Transverse colon (tissue), 4 donors: Measurements from ENCODE around the gene DPM2.

Source experiments
- EP300 ChIP-seq: sonication (generic); formaldehyde crosslinking; IDR thresholded peaks from one replicate; pipeline ENCODE4 v1.6.1; 2017; ENCODE audit warnings: antibody characterized with exemption, low read depth
- POLR2A ChIP-seq: fragments of 450-650 bp; IDR thresholded peaks from one replicate; pipeline ENCODE4 v1.6.1; 2016; ENCODE audit warnings: antibody characterized with exemption, mild to moderate bottlenecking, moderate library complexity
- POLR2AphosphoS5 ChIP-seq, 3 donors: sonication (generic); formaldehyde crosslinking; IDR thresholded peaks; one replicate each; pipeline ENCODE4 v1.6.1; 2016; ENCODE audit warnings: antibody characterized with exemption in 3 of 3
- TF ChIP-seq, protein P1 (sequence below), 5 experiments: fragments of 200-600 bp in 3 of 5; fragments of 450-650 bp in 2 of 5; sonication (generic) in 3 of 5; IDR thresholded peaks; 1 replicate in 2 of 5; 2 replicates in 3 of 5; pipeline ENCODE4 v1.5.1; 2016 to 2017; ENCODE audit warnings: antibody characterized with exemption in 5 of 5, inconsistent platforms in 3 of 5, mild to moderate bottlenecking in 2 of 5, moderate library complexity in 1 of 5

DNA sequence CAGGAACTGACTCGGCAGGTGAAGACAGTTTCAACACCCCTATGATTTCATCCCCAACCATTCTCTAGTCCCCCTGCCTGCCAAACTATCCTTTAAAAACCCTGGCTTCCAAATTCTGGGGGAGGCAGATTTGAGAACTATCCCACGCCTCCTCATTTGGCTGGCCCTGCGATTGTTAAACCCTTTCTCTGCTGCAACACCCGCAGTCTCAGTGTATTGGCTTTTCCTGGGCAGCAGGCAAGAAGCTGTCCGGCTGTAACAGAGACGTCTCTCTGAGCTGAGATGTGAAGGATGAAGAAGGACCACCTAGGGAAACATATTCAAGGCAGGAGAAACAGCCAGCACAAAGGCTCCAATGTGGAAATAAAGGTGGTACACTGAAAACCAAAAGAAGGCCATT, 44.8 kb downstream of the DPM2 start:
- TF ChIP-seq, protein P1, sequence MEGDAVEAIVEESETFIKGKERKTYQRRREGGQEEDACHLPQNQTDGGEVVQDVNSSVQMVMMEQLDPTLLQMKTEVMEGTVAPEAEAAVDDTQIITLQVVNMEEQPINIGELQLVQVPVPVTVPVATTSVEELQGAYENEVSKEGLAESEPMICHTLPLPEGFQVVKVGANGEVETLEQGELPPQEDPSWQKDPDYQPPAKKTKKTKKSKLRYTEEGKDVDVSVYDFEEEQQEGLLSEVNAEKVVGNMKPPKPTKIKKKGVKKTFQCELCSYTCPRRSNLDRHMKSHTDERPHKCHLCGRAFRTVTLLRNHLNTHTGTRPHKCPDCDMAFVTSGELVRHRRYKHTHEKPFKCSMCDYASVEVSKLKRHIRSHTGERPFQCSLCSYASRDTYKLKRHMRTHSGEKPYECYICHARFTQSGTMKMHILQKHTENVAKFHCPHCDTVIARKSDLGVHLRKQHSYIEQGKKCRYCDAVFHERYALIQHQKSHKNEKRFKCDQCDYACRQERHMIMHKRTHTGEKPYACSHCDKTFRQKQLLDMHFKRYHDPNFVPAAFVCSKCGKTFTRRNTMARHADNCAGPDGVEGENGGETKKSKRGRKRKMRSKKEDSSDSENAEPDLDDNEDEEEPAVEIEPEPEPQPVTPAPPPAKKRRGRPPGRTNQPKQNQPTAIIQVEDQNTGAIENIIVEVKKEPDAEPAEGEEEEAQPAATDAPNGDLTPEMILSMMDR (IDR thresholded peaks at IDR 0.05) = no peak
- TF ChIP-seq POLR2A = no peak
- no peak for TF ChIP-seq POLR2AphosphoS5 (IDR thresholded peaks at IDR 0.05)
- TF ChIP-seq EP300 = no peak
